HG03469 (cell line): Measurements from ENCODE around the gene TRIP10.

Experiments
- ATAC-seq: cut with Tn5 transposase; IDR thresholded peaks from one replicate; pipeline ENCODE4 v1.9.1; 2021; ENCODE audit warnings: mild to moderate bottlenecking, moderate library complexity, moderate number of reproducible peaks; ENCODE audit not compliant: unreplicated experiment

The TRIP10 gene

DNA sequence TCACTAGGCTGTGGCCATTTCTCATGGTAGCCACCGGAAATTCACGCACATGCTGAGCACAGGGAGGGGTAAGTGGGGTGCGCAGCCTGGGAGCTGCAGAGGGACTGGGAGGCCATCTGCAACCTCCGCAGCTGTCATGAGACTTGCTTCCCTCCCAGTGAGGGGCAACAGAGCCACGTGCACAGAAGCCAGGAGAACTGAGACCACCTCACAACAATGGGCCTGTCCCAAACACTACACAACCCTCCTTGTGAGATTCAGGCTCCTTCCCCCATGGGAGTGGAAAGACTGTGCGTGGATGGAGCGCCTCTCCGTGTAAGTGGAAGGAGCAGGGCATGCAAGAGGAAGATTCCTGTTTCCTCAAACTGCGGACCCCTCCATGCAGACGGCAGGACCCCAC is 27.9 kb upstream of the TRIP10 start:
- ATAC-seq = no peak

DNA sequence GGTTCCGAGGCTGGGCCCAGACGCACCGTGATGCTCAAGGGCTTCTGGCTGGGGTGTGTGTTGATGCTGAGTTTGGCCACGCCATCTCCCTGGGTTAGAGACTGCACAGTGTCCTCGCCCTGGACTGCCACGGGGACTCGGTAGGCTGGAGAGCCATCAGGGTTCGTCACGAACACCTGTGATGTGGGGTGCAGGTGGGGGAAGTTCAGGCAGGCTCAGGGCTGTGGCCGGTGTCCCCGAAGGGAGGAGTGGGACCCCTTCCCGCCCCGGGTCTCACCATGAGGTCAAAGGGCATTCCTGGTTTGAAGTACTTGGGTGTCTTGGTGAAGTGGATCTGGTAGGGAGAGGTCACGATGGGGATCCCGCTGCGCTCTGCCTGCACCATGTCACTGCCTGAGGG is 27.2 kb upstream of the TRIP10 start:
- ATAC-seq = no peak

DNA sequence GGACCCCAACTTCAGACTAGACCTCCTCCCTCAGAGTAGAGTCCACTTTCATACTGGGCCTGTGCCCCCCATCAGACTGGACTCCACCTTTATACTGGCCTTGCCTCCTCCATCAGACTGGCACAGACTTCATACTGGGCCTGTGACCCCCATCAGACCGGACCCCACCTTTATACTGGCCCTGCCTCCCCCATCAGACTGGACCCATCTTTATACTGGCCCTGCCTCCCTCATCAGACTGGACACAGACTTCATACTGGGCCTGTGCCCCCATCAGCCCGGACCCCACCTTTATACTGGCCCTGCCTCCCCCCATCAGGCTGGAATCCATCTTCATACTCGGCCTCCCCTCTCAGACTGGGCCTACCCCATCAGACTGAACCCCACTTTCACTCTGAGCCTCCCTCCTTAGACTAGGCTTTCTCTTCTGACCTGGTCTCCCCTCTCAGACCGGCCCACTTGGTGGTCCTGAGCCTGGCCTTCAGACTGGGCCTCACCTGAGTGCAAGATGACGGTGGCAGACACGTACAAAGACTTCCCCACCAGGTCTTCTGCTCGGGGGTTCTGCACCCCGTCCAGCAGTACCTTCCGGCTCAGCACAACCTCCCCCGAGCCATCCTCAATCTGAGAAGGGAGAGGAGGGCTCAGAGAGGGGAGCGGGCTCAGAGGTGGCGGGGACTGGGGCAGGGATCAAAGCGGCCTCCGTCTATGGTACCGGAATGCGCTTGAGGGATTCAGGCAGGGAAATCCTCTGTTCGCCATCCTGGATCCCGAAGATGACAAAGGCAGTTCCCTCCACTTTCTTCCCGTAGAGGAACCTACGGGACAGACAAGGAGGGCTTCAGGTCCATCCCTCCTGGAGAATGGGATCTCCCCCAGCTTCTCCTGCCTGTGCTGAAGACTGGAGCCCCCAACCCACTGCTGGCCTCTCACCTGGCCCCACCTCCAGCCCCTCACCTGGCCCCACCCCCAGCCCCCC is 26.5 kb upstream of the TRIP10 start:
- no peak for ATAC-seq

GRCh38 chr19:6713773-6714692 is 25.4 kb upstream of the TRIP10 start:
- no peak for ATAC-seq

- ATAC-seq = no peak
Observed at GRCh38 chr19:6714749-6715555, 24.5 kb upstream of the TRIP10 start.

GRCh38 chr19:6716610-6716970 is 22.9 kb upstream of the TRIP10 start:
- ATAC-seq = no peak

DNA sequence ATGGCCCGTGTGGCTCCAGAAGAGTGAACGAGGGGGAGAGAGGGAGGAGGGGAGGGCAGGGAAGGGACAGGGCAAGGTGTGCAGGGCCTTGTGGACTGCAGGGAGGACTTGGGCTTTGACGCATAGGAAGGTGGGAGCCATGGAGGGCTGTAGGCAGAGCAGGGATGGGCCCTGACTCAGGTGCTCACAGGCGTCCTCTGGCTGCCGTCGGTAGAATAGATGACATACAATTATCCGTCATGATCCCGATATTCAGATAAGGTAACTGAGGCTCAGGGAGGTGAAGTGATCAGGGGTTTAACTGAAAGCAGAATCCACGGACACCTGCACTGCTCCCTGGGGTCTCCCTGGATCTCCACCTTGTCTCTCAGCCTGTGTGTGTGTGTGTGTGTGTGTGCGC is 22.4 kb upstream of the TRIP10 start:
- ATAC-seq = no peak

- no peak for ATAC-seq
Observed at GRCh38 chr19:6717441-6717971, 22.0 kb upstream of the TRIP10 start.

- no peak for ATAC-seq
Observed at GRCh38 chr19:6718111-6718740, 21.3 kb upstream of the TRIP10 start.

GRCh38 chr19:6718741-6719539 is 20.5 kb upstream of the TRIP10 start:
- no peak for ATAC-seq

DNA sequence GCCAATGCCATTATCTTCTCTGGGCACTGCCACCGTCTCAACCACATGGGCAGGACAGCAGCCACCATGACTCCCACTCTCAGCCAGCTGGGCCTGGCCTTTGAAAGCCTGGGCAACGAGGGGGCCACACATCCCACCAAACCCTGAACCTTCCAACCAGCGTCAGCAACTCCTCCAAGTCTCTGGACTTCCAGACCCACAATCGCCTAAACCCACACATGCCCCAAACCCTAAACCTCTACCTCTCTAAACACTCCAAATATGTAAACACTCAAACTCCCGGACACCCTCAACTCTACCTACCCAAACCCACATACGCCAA is 20.0 kb upstream of the TRIP10 start:
- ATAC-seq = no peak

DNA sequence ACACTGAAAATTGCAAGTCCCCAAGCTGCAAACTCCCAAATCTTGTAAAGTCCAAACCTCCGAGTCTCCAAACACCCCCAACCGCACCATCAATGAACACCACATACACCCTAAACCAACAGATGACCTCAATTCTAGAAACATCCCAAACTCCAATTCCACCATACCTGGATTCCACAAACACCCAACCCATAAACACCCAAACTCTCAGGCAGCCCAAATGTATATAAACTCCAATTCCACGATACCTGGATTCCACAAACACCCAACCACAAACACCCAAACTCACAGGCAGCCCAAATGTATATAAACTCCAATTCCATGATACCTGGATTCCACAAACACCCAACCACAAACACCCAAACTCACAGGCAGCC is 19.5 kb upstream of the TRIP10 start:
- no peak for ATAC-seq

DNA sequence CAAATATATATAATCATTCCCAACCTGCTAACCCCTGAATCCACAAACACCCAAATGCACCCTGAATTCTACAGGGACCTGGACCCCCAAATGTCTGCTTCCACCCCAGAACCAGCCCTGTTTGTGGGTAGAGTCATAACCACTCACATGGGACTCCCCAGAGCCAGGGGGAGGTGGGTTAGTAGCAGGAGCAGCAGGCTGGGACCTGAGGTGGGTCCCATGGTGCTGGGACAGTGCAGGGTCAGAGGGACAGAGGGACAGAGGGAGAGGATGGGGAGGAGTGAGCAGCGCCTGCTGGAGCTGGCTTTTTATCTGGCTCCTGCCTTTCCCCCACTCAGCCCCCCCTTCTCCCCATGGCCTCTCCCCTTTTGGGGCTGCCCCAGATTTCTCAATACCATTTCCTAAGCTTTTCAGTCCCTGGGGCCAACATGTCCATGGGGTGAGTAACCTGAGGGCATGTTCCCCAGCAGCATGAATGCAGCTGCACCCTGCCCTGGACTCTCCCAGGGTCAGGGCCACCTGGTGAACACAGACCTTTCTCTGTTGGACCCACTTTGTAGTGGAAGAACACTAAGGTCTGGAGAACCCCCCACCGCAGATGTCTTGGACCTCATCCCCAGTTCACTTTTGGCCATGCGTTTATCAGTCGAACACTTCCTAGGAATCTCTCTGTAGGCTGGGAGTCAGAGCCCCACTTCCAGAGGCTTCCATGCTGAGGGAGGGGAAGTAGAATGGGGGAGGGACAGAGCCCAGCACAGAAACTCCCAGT is 18.9 kb upstream of the TRIP10 start, which contains the start of gene C3:
Gene C3, minus strand, starts transcription at position 282 of the 769 bp plus-strand sequence. Its CDS starts 61 bp downstream, at position 221.
- ATAC-seq = no peak

DNA sequence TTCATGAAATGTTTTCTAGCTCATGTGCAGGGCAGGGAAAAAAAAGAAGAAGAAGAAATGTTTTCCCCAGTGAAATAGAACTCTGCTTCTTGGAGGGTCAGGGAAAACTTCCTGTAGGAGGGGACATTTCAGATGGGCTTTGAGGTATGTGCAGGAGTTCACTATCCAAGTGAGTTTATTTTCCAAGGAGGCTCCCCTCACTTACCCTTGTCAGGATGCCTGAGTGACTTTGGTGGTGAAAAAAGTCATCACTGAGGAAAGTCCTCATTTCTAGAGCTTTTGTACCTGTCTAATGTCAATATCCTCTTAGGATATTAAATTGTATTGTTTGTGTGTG is 18.4 kb upstream of the TRIP10 start:
- no peak for ATAC-seq

- no peak for ATAC-seq
Observed at GRCh38 chr19:6721773-6722172, 17.7 kb upstream of the TRIP10 start.

GRCh38 chr19:6723108-6723618 is 16.3 kb upstream of the TRIP10 start:
- no peak for ATAC-seq

- ATAC-seq = no peak
Observed at GRCh38 chr19:6723738-6724137, 15.7 kb upstream of the TRIP10 start.

DNA sequence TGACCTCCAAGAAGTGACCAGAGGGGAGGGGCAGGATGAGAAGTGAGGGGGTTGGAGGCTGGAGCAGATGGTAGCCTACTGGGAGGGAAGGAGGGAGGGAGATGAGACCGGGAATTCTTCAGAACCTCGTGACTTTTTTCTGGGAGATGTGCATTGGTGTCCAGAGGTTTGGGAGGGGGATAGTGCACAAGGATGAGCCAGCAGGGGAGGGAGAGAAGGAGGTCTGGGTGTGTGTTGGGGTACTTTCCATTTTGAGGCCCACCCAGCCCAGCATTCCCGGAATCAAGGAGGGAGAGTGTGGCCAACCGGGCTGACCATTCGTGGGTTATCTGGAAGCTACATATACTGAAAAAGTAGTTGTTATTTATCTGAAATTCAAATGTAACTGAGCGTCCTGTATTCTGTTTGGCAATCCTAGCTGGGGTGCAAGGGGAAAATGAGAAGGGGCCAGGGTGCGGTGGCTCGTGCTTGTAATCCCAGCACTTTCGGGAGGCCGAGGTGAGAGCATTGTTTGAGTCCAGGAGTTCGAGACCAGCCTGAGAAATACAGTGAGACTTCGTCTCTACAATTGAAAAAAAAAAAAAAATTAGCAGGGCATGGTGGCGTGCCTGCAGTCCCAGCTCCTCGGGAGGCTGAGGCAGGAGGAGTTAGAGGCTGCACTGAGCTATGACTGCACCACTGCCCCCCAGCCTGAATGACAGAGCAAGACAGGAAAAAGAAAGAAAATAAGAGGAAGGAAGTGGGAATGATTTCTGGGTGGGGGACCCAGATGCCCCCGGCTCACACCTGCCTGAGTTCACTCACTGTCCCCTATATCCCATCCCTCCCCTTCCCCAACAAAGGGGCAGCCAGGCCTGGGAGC is 14.6 kb upstream of the TRIP10 start:
- no peak for ATAC-seq
